ENCODE measurements around the gene TRIM3.
A peak's percentile ranks its signal among the peaks of the same experiment; 100 is the strongest.

The TRIM3 gene

GRCh38 chr11:6403539-6403938, 70.2 kb downstream of the TRIM3 start:
- H3K4me3 ChIP-seq (ENCODE audit: low read depth, low read length): no peak overlapping the region
- DNase-seq (ENCODE audit: low read depth): no peak
- TF ChIP-seq CTCF (IDR thresholded peaks at IDR 0.05; ENCODE audit: insufficient read depth, low read depth, low read length, missing control alignments): no peak

- no peak for TF ChIP-seq CTCF (IDR thresholded peaks at IDR 0.05; ENCODE audit: insufficient read depth, low read depth, low read length, missing control alignments)
- peak overlapping the region; percentile 11 for H3K4me3 ChIP-seq (ENCODE audit: low read depth, low read length)
- peak; percentile 89 for DNase-seq (ENCODE audit: low read depth)
Observed at GRCh38 chr11:6402561-6402981, 71.2 kb downstream of the TRIM3 start.

GRCh38 chr11:6402061-6402470, 71.7 kb downstream of the TRIM3 start:
- DNase-seq (ENCODE audit: low read depth): peak; percentile 45
- H3K4me3 ChIP-seq (ENCODE audit: low read depth, low read length): peak overlapping the region; percentile 11
- TF ChIP-seq CTCF (IDR thresholded peaks at IDR 0.05; ENCODE audit: insufficient read depth, low read depth, low read length, missing control alignments): no peak

- H3K4me3 ChIP-seq (ENCODE audit: low read depth, low read length): no peak overlapping the region
- DNase-seq (ENCODE audit: low read depth): no peak
- TF ChIP-seq CTCF (IDR thresholded peaks at IDR 0.05; ENCODE audit: insufficient read depth, low read depth, low read length, missing control alignments): no peak
Observed at GRCh38 chr11:6401464-6401863, 72.3 kb downstream of the TRIM3 start.

- no peak for TF ChIP-seq CTCF (IDR thresholded peaks at IDR 0.05; ENCODE audit: insufficient read depth, low read depth, low read length, missing control alignments)
- no peak overlapping the region for H3K4me3 ChIP-seq (ENCODE audit: low read depth, low read length)
- DNase-seq (ENCODE audit: low read depth): no peak
Observed at GRCh38 chr11:6400431-6401345, 73.1 kb downstream of the TRIM3 start.

All from GM12865 (cell line).